Endodermal cell (in vitro differentiated cells): Measurements from ENCODE around the gene PSAT1. TPM values are rescaled to one million over a fixed set of nuclear protein-coding genes. Genes with fewer than 3 reads are reported as not detected.

Source experiments
- DNase-seq: peaks from one replicate; pipeline ENCODE4 v3.0.0-alpha.2; 2017
- H3K27ac ChIP-seq: 2 replicates; pipeline ENCODE4 v1.5.1; 2013; ENCODE audit warnings: mild to moderate bottlenecking, low read depth, low read length, moderate library complexity
- H3K27me3 ChIP-seq: 2 replicates; pipeline ENCODE4 v1.6.1; 2013; ENCODE audit warnings: mild to moderate bottlenecking, low read length, moderate library complexity; ENCODE audit not compliant: insufficient read depth, control insufficient read depth, poor library complexity, severe bottlenecking
- H3K36me3 ChIP-seq: 2 replicates; pipeline ENCODE4 v1.7.0; 2013; ENCODE audit warnings: mild to moderate bottlenecking, low read length, moderate library complexity; ENCODE audit not compliant: control insufficient read depth, insufficient read depth
- H3K4me1 ChIP-seq: one replicate; pipeline ENCODE4 v1.7.0; 2013; ENCODE audit warnings: low read length; ENCODE audit not compliant: control insufficient read depth, insufficient read depth
- H3K4me3 ChIP-seq: 2 replicates; pipeline ENCODE4 v1.5.1; 2013; ENCODE audit warnings: mild to moderate bottlenecking, low read length, moderate library complexity
- H3K9ac ChIP-seq: 2 replicates; pipeline ENCODE4 v1.6.1; 2013; ENCODE audit warnings: mild to moderate bottlenecking, low read length, moderate library complexity; ENCODE audit not compliant: poor library complexity, severe bottlenecking; ENCODE audit errors: extremely low read depth
- H3K9me3 ChIP-seq: 2 replicates; pipeline ENCODE4 v1.6.1; 2013; ENCODE audit warnings: mild to moderate bottlenecking, low read length, moderate library complexity; ENCODE audit not compliant: control insufficient read depth
- H3K27ac Mint-ChIP-seq: 2 replicates; pipeline ENCODE4 v1.8.0; 2020; ENCODE audit warnings: mixed read lengths
- H3K27me3 Mint-ChIP-seq: 2 replicates; pipeline ENCODE4 v1.8.0; 2021; ENCODE audit warnings: mild to moderate bottlenecking, mixed read lengths; ENCODE audit not compliant: insufficient read depth
- H3K36me3 Mint-ChIP-seq: 2 replicates; pipeline ENCODE4 v1.8.0; 2020; ENCODE audit warnings: low read depth, mixed read lengths
- H3K4me1 Mint-ChIP-seq: 2 replicates; pipeline ENCODE4 v1.8.0; 2020; ENCODE audit warnings: mixed read lengths
- H3K4me3 Mint-ChIP-seq: 2 replicates; pipeline ENCODE4 v1.8.0; 2020; ENCODE audit warnings: mild to moderate bottlenecking, moderate library complexity, mixed read lengths
- H3K9me3 Mint-ChIP-seq: 2 replicates; pipeline ENCODE4 v1.8.0; 2020; ENCODE audit warnings: mild to moderate bottlenecking, mixed read lengths
- CTCF ChIP-seq: fragments of 200-600 bp; sonication (generic); conservative IDR thresholded peaks from 2 replicates; pipeline ENCODE4 v1.5.0; 2021; ENCODE audit warnings: antibody characterized with exemption, mild to moderate bottlenecking
- WGBS, 2 experiments: methylation state at CpG; one replicate each; pipeline versions ENCODE4 v1.1.5 to v1.1.7; 2013; ENCODE audit warnings: missing lambda C conversion rate in 2 of 2, mixed read lengths in 1 of 2; ENCODE audit not compliant: insufficient coverage in 1 of 2, insufficient read length in 1 of 2; 5-methylcytosine and 5-hydroxymethylcytosine counted together
- total RNA-seq, 2 donors: library from RNA; stranded (reverse); fragmentation: NEBNext Ultra II Directional in 1 of 2; extraction: Animal tissue kit (Norgen Biotek cat#: 25700) in 1 of 2; gene quantifications; 2 replicates in 1 of 2; 3 replicates in 1 of 2; pipeline ENCODE4 v1.2.1, GENCODE V29; 2021

PSAT1 gene
- total RNA-seq, 2 donors from 2014 or later: 64.4 to 75.7 TPM

- peaks cover 2% of the 10 kb centered on the region for H3K36me3 Mint-ChIP-seq
- no peak overlapping the region for H3K9ac ChIP-seq
- TF ChIP-seq CTCF: no peak
- no peak overlapping the region for H3K4me3 ChIP-seq
- no peaks in the 10 kb centered on the region for H3K9me3 Mint-ChIP-seq
- peak; percentile 31 for DNase-seq
- H3K9me3 ChIP-seq: no peaks in the 10 kb centered on the region
- H3K27me3 Mint-ChIP-seq: peaks cover 9% of the 10 kb centered on the region
- H3K4me1 ChIP-seq: no peaks in the 10 kb centered on the region
- H3K27ac ChIP-seq: no peak overlapping the region
- WGBS, 2 experiments: 86 to 93% methylated on average over 4 to 5 of the region's 5 CpGs
- peaks cover 11% of the 10 kb centered on the region for H3K4me1 Mint-ChIP-seq
- no peak overlapping the region for H3K4me3 Mint-ChIP-seq
- H3K36me3 ChIP-seq: no peaks in the 10 kb centered on the region
- H3K27me3 ChIP-seq: no peaks in the 10 kb centered on the region
- H3K27ac Mint-ChIP-seq: no peak overlapping the region
These were observed 2.4 kb upstream of the PSAT1 start for GRCh38 chr9:78294290-78295176.

GRCh38 chr9:78295177-78295575, 1.7 kb upstream of the PSAT1 start:
- no peak overlapping the region for H3K27ac Mint-ChIP-seq
- peaks cover 6% of the 10 kb centered on the region for H3K36me3 Mint-ChIP-seq
- Histone ChIP-seq H3K9ac (no peak overlapping the region), H3K4me3 (no peak overlapping the region), H3K27ac (no peak overlapping the region), H3K36me3 (peaks cover 3% of the 10 kb centered on the region), H3K27me3 (no peaks in the 10 kb centered on the region), H3K9me3 (no peaks in the 10 kb centered on the region), H3K4me1 (no peaks in the 10 kb centered on the region)
- H3K4me1 Mint-ChIP-seq: peaks cover 16% of the 10 kb centered on the region
- H3K4me3 Mint-ChIP-seq: no peak overlapping the region
- peaks cover 9% of the 10 kb centered on the region for H3K27me3 Mint-ChIP-seq
- 92 to 100% methylated on average over 1 to 3 of the region's 3 CpGs for WGBS, 2 experiments
- H3K9me3 Mint-ChIP-seq: no peaks in the 10 kb centered on the region
- DNase-seq: peak; percentile 58
- no peak for TF ChIP-seq CTCF

GRCh38 chr9:78295731-78296130, 1.2 kb upstream of the PSAT1 start:
- WGBS, 2 experiments: 70 to 71% methylated on average over 3 to 5 of the region's 6 CpGs
- peak; percentile 39 for DNase-seq
- H3K9me3 Mint-ChIP-seq: no peaks in the 10 kb centered on the region
- H3K27me3 Mint-ChIP-seq: peaks cover 9% of the 10 kb centered on the region
- Histone ChIP-seq H3K27me3 (no peaks in the 10 kb centered on the region), H3K4me1 (no peaks in the 10 kb centered on the region), H3K9me3 (no peaks in the 10 kb centered on the region), H3K36me3 (peaks cover 6% of the 10 kb centered on the region), H3K27ac (peak overlapping the region; percentile 97), H3K4me3 (peak overlapping the region; percentile 98), H3K9ac (no peak overlapping the region)
- H3K4me3 Mint-ChIP-seq: peak overlapping the region; percentile 85
- TF ChIP-seq CTCF: no peak
- H3K36me3 Mint-ChIP-seq: peaks cover 8% of the 10 kb centered on the region
- H3K27ac Mint-ChIP-seq: peak overlapping the region; percentile 98
- peaks cover 17% of the 10 kb centered on the region for H3K4me1 Mint-ChIP-seq
